HCEC 1CT (cell line): ENCODE results near the gene FBXO40.
"Not testable (repeated sequence)": the region's sequence is repeated elsewhere in the genome, so short reads cannot be mapped to it uniquely, and the experiment has no call there.

Experiments used
- DNase-seq: peaks from one replicate; pipeline ENCODE4 v3.0.0-alpha.2; 2017

The FBXO40 gene, protein sequence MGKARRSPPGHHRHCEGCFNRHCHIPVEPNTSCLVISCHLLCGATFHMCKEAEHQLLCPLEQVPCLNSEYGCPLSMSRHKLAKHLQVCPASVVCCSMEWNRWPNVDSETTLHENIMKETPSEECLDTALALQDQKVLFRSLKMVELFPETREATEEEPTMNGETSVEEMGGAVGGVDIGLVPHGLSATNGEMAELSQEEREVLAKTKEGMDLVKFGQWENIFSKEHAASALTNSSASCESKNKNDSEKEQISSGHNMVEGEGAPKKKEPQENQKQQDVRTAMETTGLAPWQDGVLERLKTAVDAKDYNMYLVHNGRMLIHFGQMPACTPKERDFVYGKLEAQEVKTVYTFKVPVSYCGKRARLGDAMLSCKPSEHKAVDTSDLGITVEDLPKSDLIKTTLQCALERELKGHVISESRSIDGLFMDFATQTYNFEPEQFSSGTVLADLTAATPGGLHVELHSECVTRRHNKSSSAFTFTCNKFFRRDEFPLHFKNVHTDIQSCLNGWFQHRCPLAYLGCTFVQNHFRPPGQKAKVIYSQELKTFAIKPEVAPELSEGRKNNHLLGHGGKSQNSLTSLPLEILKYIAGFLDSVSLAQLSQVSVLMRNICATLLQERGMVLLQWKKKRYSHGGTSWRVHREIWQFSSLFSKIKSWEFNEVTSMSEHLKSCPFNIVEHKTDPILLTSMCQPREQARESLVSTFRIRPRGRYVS

DNA sequence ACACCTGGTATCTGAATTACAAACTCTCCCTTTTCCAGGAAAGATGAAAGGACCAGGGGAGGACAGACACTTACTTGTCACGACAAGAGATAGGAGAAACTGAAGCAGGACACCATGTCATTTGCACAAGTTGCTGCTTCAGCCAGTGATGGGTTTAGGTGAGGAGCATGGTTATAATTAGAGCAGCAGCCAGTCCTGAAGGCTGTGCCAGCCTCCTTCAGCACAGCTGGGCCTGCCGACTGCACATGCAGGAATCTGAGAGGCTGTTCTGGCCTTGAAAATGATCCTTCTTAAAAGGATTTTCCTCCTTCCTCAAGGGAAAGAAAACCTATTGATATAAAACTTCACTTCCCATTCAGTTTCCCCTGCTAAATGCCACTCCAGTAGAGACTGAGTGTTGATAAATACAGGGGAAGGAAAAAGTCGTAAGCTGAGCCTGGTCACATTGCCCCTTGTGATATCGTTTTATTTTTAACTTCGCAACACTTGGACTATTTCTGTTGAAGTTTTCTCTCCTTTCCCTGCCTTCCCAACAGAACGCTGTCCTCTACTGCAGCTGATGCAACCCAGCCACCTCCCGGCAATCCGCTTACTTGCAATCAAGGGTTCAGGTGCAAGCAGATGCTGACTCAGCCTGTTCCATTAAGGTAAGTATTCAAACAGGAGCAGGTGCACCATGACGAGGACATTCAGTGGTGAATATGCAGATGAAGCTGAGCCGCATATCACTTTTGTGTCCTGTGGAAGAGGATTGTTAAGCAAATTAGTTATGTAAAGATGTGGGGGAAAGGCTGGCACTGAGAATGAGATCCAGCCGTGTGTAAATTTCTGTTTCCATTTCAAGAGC is at the start of gene FBXO40:
TSS of gene FBXO40 (plus strand) at position 524 of the 847 bp plus-strand sequence. CDS start 27,197 bp downstream, outside the sequence.
- no peak for DNase-seq

DNA sequence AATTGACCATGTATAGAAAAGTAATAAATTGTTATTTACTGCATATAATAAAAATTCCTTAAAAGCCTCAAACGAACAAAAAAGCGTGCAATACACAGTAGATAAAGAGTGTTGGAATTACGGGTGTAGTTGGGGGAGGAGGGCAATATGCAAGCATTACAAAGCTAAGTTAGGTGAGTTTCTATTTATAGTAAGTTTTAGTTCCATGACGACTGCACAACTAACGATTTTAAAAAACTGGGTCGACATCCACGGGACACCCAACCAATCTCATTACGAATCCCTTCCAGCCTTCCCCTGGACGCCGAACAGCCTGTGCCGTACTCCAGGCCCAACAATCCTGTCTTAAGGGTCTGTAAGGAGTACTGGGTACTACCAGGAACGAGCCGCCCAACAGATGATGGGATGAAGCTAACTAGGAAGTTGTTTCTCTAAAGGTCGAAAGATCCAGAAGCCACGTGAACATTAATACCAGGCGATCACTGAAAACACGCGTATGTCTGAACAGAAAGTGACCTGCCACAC is 48.1 kb upstream of the FBXO40 start:
- peak; percentile 13 for DNase-seq

DNA sequence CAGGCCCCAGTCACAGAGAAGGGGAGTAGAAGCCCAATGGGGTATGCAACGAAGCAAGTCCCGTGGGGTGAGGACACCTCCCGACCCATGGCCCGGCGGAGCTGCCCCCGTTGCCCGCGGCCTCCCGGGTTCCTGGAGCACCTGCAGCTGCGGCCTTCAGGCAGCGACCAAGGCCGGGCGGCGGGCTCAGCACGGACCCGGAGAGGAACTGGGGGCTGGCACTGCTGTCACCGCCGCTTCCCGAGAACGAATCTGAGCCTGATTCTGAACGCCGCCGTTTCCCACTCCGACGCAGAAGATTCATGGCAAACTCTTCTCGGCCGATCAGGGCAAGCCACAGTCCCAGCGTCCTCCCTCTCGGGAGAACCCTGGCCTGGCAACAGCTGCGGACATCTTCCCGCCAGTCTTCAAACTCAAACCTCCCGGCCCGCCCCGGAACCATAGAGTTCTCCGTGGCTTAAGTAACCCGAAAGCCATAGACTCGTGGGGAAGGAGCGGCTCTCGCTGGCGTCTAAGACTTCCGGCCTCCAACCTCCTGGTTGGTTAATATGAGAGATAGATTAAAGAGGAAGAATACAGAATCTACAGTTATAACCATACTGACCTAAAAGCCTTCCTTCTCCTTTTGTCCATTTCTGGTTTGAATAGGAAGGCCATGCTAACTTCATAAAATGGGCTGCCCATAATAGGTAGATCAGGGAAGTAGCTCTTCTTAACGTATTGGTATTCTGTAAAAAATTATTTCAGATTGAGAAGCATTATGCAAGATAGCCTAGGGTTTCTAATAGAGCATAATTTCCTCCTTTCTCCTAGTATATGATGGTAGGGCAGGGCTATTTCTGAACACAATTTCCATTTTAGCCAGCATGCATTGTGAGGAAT is 47.4 kb upstream of the FBXO40 start, which contains the start of gene POLQ:
TSS of gene POLQ (minus strand) at position 415 of the 882 bp plus-strand sequence. CDS start at position 304, 111 bp downstream.
- DNase-seq: peak; percentile 95

DNA sequence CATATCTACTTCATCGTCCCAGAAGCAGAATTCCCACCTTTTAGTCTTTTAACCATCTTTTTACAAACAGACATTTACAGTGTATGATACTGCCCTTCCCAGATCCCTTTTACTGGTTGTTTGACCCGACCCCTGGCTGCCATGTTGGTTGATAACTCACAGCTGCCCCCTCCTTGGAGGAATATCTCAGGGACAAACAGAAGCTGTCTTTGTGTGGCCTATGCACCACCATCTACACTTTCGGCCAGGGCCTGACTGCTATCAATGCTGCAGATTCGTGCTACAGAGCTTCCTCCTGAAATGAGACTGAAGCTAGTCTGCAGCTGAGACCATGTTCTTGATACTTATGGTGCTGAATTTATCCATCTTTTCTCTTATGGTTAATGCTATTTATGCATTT is 40.8 kb upstream of the FBXO40 start:
- no peak for DNase-seq

DNA sequence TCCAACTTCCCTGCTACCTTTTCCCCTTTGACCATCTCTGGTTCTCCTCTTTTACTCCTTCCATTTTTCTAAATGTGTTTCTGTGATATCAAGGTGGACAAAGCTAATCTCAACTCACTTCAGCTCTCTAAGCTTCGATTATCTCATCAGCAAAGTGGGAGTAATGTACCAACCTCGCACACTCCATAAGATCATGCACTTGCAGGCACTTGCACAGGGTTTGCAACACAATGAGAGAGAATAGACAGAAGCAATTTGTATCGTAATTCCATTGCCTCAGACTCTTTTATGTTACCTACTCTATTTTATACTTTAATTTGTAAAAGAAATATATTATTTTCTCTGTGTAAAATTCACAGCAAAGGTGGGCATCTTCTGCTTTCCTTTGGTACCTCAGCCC is 40.4 kb upstream of the FBXO40 start:
- no peak for DNase-seq

DNA sequence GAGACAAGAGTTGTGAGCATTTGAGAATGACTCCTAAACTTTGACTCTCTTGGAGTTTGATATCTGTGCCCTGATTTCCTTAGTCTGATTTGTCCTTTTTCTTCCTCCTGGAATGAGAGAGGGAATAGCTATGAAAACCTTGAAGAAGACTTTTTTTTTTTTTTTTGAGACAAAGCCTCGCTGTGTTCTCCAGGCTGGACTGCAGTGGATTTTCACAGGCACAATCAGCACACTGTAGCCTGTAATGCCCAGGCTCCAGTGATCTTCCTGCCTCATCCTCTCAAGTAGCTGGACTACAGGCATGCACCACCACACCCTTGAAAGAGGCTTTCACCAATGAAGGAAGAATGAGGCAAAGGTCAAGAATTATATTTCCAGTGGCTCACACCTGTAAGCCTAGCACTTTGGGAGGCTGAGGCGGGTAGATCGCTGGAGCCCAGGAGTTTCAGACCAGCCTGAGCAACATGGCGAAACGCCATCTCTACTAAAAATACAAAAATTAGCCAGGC is 35.7 kb upstream of the FBXO40 start:
- no peak for DNase-seq

DNA sequence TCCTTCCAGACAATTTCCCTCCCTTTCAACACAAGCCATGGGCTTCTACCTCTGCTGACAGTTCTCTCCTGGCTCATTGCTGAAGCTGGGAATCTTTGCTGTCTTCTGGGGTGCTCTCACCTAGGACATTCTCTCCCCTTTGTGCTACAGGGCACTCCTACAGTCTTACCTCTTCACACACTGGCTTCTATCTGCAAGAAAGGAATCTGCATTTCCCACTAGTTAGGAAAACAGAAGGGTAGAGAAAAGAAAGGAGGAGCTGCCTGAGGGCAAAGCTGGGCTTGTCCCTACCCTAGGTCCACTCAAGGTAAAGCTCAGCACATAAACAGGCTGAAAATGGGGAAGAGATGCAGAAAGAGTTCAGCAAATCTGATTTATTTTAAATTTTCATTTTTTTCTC is 31.0 kb upstream of the FBXO40 start:
- no peak for DNase-seq

DNA sequence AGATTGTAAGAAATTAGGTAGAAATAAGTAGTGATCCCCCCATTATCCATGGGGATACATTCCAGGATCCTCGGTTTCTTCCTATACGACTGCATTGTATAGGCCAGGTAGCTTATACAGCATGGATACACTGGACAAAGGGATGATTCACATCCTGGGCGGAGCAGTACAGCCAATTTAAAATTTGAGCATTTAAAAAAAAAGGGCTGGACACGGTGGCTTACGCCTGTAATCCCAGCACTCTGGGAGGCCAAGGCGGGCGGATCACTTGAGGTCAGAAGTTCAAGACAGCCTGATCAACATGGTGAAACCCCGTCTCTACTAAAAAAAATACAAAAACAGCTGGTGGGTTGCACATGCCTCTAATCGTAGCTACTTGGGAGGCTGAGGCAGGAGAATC is 26.4 kb upstream of the FBXO40 start:
- DNase-seq: no peak

DNA sequence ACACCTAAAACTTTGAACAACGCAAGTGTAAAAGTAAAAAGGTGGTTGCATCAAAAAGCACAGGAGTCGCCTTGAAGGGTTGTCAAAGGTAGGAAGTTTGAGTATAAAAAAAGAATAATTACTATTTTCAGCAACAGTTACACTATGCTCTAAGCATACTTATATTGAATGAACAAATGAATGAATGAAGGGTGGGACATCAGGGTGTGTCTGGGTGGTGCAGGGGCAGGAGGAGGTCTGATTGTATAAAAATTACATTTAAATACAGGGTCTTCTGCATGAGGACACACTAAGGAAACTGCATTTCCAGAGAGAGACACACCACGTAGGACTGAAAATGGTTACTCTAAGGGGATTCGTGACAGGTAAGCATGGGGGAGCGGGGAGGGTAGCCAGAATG is 25.5 kb upstream of the FBXO40 start, which contains the start of gene ARGFX:
TSS of gene ARGFX (plus strand) at position 301 of the 400 bp plus-strand sequence. CDS start 2,765 bp downstream, outside the sequence.
- DNase-seq: no peak

DNA sequence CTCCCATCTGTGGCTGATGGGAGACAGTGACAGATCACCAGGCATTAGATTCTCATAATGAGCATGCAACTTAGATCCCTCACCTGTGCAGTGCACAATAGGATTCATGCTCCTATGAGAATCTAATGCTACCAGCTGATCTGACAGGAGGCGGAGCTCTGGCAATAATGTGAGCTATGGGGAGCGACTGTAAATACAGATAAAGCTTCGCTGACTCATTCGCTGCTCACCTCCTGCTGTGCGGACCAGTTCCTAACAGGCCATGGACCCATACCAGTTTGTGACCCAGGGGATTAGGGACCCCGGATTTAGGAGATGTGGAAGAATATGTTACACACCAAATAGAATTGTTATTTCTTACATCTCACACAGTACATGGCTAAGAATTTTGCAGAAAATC is 18.7 kb upstream of the FBXO40 start:
- no peak for DNase-seq

DNA sequence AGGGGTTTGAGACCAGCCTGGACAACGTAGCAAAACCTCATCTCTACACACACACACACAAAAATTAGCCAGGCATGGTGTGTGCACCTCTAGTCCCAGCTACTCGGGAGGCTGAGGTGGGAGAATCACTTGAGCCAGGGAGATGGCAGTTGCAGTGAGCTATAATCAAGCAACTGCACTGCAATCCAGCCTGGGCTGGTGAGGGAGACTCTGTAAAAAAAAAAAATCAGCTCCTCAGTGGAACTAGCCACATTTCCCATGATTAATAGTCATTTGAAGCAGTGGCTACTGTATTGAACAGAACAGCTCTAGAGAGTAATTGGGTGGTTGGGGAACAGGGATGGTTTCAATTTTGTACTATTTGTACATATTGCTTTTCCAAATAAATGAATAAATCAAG is 11.5 kb upstream of the FBXO40 start:
- DNase-seq: no peak

DNA sequence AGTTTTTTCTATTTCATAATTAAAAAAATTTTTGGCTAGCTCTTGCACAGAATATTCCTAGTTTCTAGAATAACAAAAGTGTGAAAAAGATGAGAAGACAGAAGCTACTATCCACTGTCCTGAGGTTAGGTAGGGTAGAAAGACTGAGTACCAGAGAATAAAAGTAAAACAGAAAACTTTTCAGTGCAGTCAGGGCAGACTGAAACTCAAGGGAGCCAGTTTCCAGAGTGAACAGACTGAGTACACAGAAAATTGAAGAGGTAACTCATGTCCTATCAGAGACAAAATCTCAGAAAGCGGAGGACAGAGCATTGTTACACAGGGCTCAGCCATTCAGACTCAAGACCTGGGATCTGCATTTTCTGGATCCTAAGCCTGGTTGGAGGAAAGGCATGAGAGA is 8.8 kb upstream of the FBXO40 start:
- DNase-seq: no peak

DNA sequence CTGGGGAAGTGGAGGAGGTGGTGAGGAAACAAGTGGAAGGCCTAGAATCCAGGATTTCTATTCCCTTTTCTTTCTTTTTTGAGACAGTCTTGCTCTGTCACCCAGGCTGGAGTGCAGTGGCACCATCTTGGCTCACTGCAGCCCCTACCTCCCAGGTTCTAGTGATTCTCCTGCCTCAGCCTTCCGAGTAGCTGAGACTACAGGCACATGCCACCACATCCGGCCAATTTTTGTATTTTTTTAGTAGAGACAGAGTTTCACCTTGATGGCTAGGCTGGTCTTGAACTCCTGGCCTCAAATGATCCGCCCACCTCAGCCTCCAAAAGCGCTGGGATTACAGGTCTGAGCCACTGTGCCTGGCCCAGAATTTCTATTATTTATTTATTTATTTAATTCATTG is 627 bp downstream of the FBXO40 start:
- DNase-seq: not testable (repeated sequence)

DNA sequence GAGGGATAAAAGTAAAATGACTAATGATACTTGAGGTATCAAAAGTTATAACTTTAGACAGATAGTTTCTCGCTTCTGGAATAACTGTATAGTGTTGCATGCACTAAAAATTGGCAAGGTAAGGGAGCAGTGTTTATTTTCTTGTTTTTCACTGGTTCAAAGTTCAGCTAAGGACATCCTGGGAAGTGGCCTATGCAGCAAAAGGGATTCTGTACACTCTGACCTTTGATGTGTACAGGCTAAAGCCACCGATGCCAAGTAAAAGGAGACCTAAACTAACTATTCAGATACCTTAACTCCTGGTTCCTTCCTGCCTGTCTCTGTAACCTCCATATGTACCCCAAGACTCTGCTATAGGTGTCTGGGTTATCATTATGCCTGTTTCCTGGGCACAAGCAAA is 1.7 kb downstream of the FBXO40 start:
- no peak for DNase-seq

DNA sequence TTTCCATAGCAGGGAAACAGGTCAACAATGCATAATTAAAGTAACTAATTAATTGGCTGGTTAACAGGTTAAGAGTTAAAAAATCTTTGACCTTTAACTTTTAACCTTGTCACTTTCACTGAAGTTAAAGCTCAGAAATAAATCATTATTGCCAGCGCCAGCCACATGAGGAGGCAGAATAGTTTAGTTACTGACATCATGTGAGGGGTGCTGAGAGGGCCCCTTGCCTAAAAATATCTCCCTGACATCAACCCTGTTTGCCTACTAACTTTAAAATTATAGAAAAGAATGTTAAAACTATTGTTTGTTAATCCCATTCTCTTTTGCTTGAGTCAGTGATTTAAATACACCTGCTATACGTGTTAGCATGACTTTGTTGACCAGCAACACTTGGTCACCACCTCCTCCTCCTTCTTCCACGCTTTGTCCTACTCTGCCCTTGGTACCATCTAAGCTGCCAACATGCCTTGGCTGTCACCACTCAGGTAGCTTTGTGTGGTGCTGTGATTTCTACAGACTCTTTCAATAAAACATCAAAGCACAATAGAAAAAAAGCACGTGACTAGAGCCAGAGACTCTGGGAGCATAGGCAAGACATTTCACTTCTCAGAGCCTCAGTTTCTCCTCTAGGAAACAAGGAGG is 2.7 kb downstream of the FBXO40 start:
- DNase-seq: no peak

DNA sequence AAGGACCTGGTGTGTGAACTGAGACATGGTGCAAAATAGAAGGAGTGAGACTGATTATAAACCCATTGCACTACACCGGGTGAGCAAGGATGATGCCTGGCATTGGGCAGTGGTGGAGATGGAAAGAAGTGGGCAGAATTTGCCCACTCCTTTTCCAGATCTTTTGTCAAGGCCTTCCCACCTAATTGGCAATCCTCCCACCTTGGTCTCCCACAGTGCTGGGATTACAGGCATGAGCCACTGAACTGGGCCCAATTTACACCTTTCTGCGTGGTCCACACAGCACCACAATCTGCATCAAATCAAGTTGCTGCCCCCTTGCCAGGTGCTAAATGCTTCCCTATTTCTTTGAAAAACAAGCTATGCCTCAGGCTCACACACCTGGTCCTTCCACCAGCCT is 5.4 kb downstream of the FBXO40 start:
- DNase-seq: no peak

DNA sequence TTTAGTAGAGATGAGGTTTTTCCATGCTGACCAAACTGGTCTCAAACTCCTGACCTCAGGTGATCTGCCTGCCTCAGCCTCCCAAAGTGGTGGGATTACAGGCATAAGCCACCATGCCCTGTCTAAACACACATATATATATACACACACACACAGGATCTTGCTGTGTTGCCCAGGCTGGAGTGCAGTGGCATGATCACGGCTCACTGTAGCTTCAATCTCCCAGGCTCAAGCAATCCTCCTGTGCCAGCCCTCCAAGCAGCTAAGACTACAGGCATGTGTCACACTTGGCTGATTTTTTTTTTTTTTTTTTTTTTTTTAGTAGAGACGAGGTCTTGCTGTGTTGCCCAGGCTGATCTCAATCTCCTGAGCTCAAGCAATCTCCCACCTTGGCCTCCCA is 6.7 kb downstream of the FBXO40 start:
- not testable (repeated sequence) for DNase-seq

DNA sequence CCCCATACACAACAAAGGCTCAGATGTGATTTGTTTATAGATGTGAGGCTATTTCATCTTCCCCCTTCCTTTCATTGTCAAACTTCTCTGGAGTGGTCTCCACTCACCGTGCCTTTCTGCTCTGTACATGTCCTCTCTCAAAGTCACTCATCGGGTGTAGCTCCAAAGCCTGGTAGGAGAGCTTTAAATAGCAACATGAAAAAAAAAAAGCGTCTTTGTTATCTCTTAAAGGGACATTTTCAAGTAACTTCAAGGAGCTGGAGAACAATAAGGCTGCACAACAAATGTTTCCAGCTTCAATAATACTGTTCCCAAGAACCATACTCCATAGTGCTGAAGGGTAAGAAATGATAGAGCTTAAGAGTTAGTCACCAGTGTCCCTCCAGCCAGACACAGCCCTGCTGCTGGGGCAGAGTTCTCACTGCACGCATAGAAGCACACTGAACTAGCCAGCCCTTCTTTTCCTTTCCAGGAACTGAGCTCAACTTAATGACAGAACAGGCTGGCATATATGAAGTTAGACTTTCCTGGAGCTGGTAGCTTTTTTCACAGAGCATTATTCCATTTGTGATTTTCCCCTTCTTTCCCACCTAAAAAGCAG is 8.1 kb downstream of the FBXO40 start:
- no peak for DNase-seq

DNA sequence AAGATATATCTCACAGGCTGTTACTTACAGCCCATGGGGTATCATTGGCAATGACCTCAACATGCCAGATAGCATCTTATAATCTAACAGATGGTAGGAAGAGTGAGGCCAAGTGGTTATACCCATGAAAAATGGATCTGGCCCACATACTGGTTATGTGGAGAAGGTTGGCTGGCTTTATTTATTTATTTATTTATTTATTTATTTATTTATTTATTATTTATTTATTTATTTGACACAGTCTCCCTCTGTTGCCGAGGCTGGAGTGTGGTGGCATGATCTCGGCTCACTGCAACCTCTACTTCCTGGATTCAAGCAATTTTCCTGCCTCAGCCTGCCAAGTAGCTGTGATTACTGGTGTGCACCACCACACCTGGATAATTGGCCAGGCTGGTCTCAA is 11.6 kb downstream of the FBXO40 start:
- DNase-seq: no peak

DNA sequence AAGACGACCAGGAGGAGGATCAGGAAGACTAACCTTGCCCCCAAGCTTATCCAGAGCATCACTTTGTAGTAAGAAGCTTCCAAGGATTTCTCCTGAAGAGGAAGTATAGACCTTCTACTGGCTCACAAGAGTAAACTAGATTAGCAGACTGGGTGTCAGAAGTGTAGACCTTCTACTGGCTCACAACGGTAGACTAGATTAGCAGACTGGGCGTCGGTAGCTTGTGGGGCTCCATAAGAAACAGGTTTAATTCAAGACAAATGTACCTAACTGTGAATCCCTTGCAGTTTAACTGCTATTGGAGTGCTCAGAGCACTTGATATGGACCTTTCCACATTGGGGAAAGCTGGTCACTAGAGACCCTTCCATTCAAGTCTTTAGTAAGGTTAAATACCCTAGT is 12.9 kb downstream of the FBXO40 start:
- DNase-seq: no peak

DNA sequence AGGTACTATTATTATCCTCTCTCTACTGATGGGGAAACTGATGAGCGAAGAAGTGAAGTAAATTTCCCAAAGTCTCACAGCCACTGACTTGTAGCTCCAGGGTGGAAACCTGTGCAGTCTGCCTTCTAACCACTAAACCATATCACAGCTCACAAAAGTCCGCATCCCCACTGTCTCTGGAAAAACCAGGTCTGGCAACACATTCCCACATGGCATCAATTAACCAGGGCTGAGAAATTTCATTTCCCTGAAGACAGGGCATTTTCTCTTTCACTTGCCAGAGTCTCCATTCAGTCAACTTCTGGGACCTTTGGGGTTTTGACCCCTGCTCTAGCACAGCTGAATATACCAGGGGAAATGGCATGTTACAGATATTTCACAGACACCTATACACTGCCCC is 26.5 kb downstream of the FBXO40 start:
- DNase-seq: no peak
